ENCODE data around the gene H3-3A.
A peak's percentile ranks its signal among the peaks of the same experiment; 100 is the strongest.

The H3-3A gene

GRCh38 chr1:226098870-226099835, 36.6 kb downstream of the H3-3A start:
- no peak overlapping the region for H3K4me3 ChIP-seq (ENCODE audit: low read depth, low read length)
- DNase-seq (ENCODE audit: low read depth): peak; percentile 40
- TF ChIP-seq CTCF (IDR thresholded peaks at IDR 0.05; ENCODE audit: low read depth, low read length) (no peak), MAX (IDR thresholded peaks at IDR 0.05; ENCODE audit: low read depth, low read length) (no peak), POLR2A (IDR thresholded peaks at IDR 0.05; ENCODE audit: extremely low read depth, insufficient read length) (no peak), MYC (IDR thresholded peaks at IDR 0.05; ENCODE audit: low read depth, low read length) (no peak)

- peak overlapping the region; percentile 34 for H3K4me3 ChIP-seq (ENCODE audit: low read depth, low read length)
- no peak for TF ChIP-seq MYC (IDR thresholded peaks at IDR 0.05; ENCODE audit: low read depth, low read length)
- no peak for TF ChIP-seq POLR2A (IDR thresholded peaks at IDR 0.05; ENCODE audit: extremely low read depth, insufficient read length)
- no peak for TF ChIP-seq CTCF (IDR thresholded peaks at IDR 0.05; ENCODE audit: low read depth, low read length)
- TF ChIP-seq MAX (IDR thresholded peaks at IDR 0.05; ENCODE audit: low read depth, low read length): no peak
- DNase-seq (ENCODE audit: low read depth): no peak
These were observed 38.2 kb downstream of the H3-3A start for GRCh38 chr1:226100436-226101391.

- no peak for DNase-seq (ENCODE audit: low read depth)
- H3K4me3 ChIP-seq (ENCODE audit: low read depth, low read length): no peak overlapping the region
- no peak for TF ChIP-seq MYC (IDR thresholded peaks at IDR 0.05; ENCODE audit: low read depth, low read length)
- no peak for TF ChIP-seq MAX (IDR thresholded peaks at IDR 0.05; ENCODE audit: low read depth, low read length)
- no peak for TF ChIP-seq CTCF (IDR thresholded peaks at IDR 0.05; ENCODE audit: low read depth, low read length)
- no peak for TF ChIP-seq POLR2A (IDR thresholded peaks at IDR 0.05; ENCODE audit: extremely low read depth, insufficient read length)
These were observed 42.2 kb downstream of the H3-3A start for GRCh38 chr1:226104671-226105121.

- no peak overlapping the region for H3K4me3 ChIP-seq (ENCODE audit: low read depth, low read length)
- peak; percentile 49 for DNase-seq (ENCODE audit: low read depth)
- no peak for TF ChIP-seq MAX (IDR thresholded peaks at IDR 0.05; ENCODE audit: low read depth, low read length)
- no peak for TF ChIP-seq POLR2A (IDR thresholded peaks at IDR 0.05; ENCODE audit: extremely low read depth, insufficient read length)
- TF ChIP-seq MYC (IDR thresholded peaks at IDR 0.05; ENCODE audit: low read depth, low read length): no peak
- TF ChIP-seq CTCF (IDR thresholded peaks at IDR 0.05; ENCODE audit: low read depth, low read length): no peak
These were observed 45.2 kb downstream of the H3-3A start for GRCh38 chr1:226107471-226108460.
